IMR-90 (cell line): ENCODE results near the gene DBNDD1. TPM values are rescaled to one million over a fixed set of nuclear protein-coding genes. Genes with fewer than 3 reads are reported as not detected.

Experiments used
- ATAC-seq: fragments of 200-7000 bp; cut with Tn5 transposase; 2 replicates; pipeline ENCODE4 v1.9.1; 2020; ENCODE audit warnings: low read depth, mild to moderate bottlenecking, moderate library complexity
- BruUV-seq: library from RNA; stranded (reverse); fragments of 400-500 nt; replicated peaks from 2 replicates; lab custom pipeline; 2021; lab: Mats Ljungman, UMichigan
- CTCF ChIA-PET: fragments of 300-600 bp; formaldehyde crosslinking; extraction: SDS; loops from one replicate; lab custom pipeline; 2021; ENCODE audit warnings: antibody characterized with exemption; lab: Yijun Ruan, JAX
- POLR2A ChIA-PET: fragments of 300-600 bp; sonication (Branson Sonifier 250); formaldehyde crosslinking; loops from one replicate; lab custom pipeline; 2022; ENCODE audit warnings: antibody characterized with exemption; ENCODE audit not compliant: unreplicated experiment; lab: Charles Lee
- DNase-seq: peaks from one replicate; pipeline ENCODE4 v3.0.0; 2013
- H2AFZ ChIP-seq: replicated peaks from 2 replicates; pipeline ENCODE3; 2013; ENCODE audit warnings: low read length, mild to moderate bottlenecking; ENCODE audit not compliant: poor library complexity
- H2AK5ac ChIP-seq: 2 replicates; pipeline ENCODE4 v1.6.1; 2013; ENCODE audit warnings: low read depth, low read length, inconsistent platforms
- H2AK9ac ChIP-seq: replicated peaks from 2 replicates; pipeline ENCODE3; 2013; ENCODE audit warnings: mild to moderate bottlenecking, low read depth, low read length, moderate library complexity; ENCODE audit not compliant: poor library complexity
- H2BK120ac ChIP-seq: 2 replicates; pipeline ENCODE4 v1.6.1; 2013; ENCODE audit warnings: low read depth, low read length, inconsistent platforms
- H2BK15ac ChIP-seq: 3 replicates; pipeline ENCODE4 v1.6.1; 2013; ENCODE audit warnings: low read depth, low read length, inconsistent platforms
- H2BK20ac ChIP-seq: 2 replicates; pipeline ENCODE4 v1.6.1; 2013; ENCODE audit warnings: low read depth, mild to moderate bottlenecking, inconsistent platforms, low read length, moderate library complexity
- H2BK5ac ChIP-seq: 2 replicates; pipeline ENCODE4 v1.6.1; 2013; ENCODE audit warnings: mild to moderate bottlenecking, low read depth, low read length, inconsistent platforms; ENCODE audit not compliant: poor library complexity, severe bottlenecking
- H3K14ac ChIP-seq: replicated peaks from 2 replicates; pipeline ENCODE4 v1.6.1; 2013; ENCODE audit warnings: low read depth, low read length, inconsistent platforms
- H3K18ac ChIP-seq: 2 replicates; pipeline ENCODE4 v1.6.1; 2013; ENCODE audit warnings: low read depth, low read length, control low read depth
- H3K23ac ChIP-seq: 2 replicates; pipeline ENCODE4 v1.6.1; 2013; ENCODE audit warnings: low read depth, low read length, inconsistent platforms
- H3K27ac ChIP-seq: 2 replicates; pipeline ENCODE4 v1.5.1; 2013; ENCODE audit warnings: mild to moderate bottlenecking, control low read depth, low read length; ENCODE audit not compliant: insufficient read depth
- H3K27me3 ChIP-seq: 2 replicates; pipeline ENCODE4 v1.6.1; 2013; ENCODE audit warnings: low read length; ENCODE audit not compliant: control insufficient read depth, insufficient read depth
- H3K36me3 ChIP-seq: 2 replicates; pipeline ENCODE4 v1.6.1; 2013; ENCODE audit warnings: low read length, mixed read lengths; ENCODE audit not compliant: control insufficient read depth, insufficient read depth
- H3K4ac ChIP-seq: 2 replicates; pipeline ENCODE4 v1.6.1; 2013; ENCODE audit warnings: low read depth, low read length, inconsistent platforms
- H3K4me1 ChIP-seq: 2 replicates; pipeline ENCODE4 v1.6.1; 2013; ENCODE audit warnings: low read length, mixed read lengths; ENCODE audit not compliant: control insufficient read depth, insufficient read depth
- H3K4me2 ChIP-seq: 2 replicates; pipeline ENCODE4 v1.6.1; 2013; ENCODE audit warnings: low read depth, mild to moderate bottlenecking, control low read depth, low read length, moderate library complexity
- H3K4me3 ChIP-seq: 2 replicates; pipeline ENCODE4 v1.5.1; 2013; ENCODE audit warnings: low read depth, mild to moderate bottlenecking, control low read depth, low read length, moderate library complexity; ENCODE audit not compliant: insufficient read depth
- H3K56ac ChIP-seq: 2 replicates; pipeline ENCODE4 v1.6.1; 2013; ENCODE audit warnings: low read length, inconsistent platforms; ENCODE audit not compliant: insufficient read depth; ENCODE audit errors: extremely low read depth
- H3K79me1 ChIP-seq, 2 experiments: 2 replicates each; pipeline ENCODE4 v1.6.1; 2013; ENCODE audit warnings: low read length in 2 of 2, inconsistent platforms in 1 of 2, low read depth in 1 of 2
- H3K9ac ChIP-seq: 2 replicates; pipeline ENCODE4 v1.6.1; 2013; ENCODE audit warnings: low read depth, low read length, control low read depth
- H3K9me1 ChIP-seq: 2 replicates; pipeline ENCODE4 v1.6.1; 2013; ENCODE audit warnings: low read length, inconsistent platforms; ENCODE audit not compliant: insufficient read depth
- H3K9me3 ChIP-seq: 2 replicates; pipeline ENCODE4 v1.6.1; 2013; ENCODE audit warnings: low read length; ENCODE audit not compliant: control insufficient read depth, insufficient read depth
- H4K20me1 ChIP-seq: 2 replicates; pipeline ENCODE4 v1.6.1; 2013; ENCODE audit warnings: low read length, inconsistent platforms; ENCODE audit not compliant: insufficient read depth
- H4K5ac ChIP-seq: 2 replicates; pipeline ENCODE4 v1.6.1; 2013; ENCODE audit warnings: mild to moderate bottlenecking, low read depth, low read length, control low read depth
- H4K8ac ChIP-seq, 2 experiments: 2 replicates each; pipeline ENCODE4 v1.6.1; 2013; ENCODE audit warnings: low read depth in 2 of 2, low read length in 2 of 2, control low read depth in 1 of 2, inconsistent platforms in 1 of 2
- H4K91ac ChIP-seq: 2 replicates; pipeline ENCODE4 v1.6.1; 2013; ENCODE audit warnings: low read depth, low read length, inconsistent platforms; ENCODE audit not compliant: insufficient read depth
- CTCF ChIP-seq: conservative IDR thresholded peaks from 2 replicates; pipeline ENCODE4 v1.5.1; 2012; ENCODE audit warnings: mild to moderate bottlenecking, low read depth, low read length, improper control_type of control experiment
- WGBS, 2 experiments: methylation state at CpG; one replicate each; pipeline versions ENCODE4 v1.1.5 to v1.1.7; 2013; ENCODE audit warnings: missing lambda C conversion rate in 2 of 2; ENCODE audit not compliant: insufficient read length in 1 of 2; ENCODE audit errors: extremely low coverage in 2 of 2; 5-methylcytosine and 5-hydroxymethylcytosine counted together
- dilution Hi-C: fragments of 300-500 bp; cut with HindIII; formaldehyde crosslinking; loops from one replicate; pipeline ENCODE4 v1.14.3; 2018; ENCODE audit warnings: low sequenced_read_pairs; ENCODE audit not compliant: unreplicated experiment
- in situ Hi-C: fragments of 300-500 bp; cut with MboI; formaldehyde crosslinking; loops from 3 replicates; pipeline ENCODE4 v1.14.3; 2019; ENCODE audit warnings: low sequenced_read_pairs, inconsistent platforms, mixed read lengths
- intact Hi-C: fragments of 100-400 bp; cut with micrococcal nuclease; formaldehyde crosslinking; loops from 2 replicates; pipeline ENCODE4 v1.10.0; 2022
- polyA plus RNA-seq, 3 experiments: library from polyadenylated mRNA; depleted of rRNA; stranded (reverse); fragments of >200 nt; gene quantifications; 2 replicates each; pipeline ENCODE4 v1.2.3, GENCODE V29; 2012; ENCODE audit warnings: low replicate concordance in 1 of 3
- total RNA-seq: library from RNA; depleted of rRNA; stranded (reverse); fragments of >200 nt; gene quantifications from 2 replicates; pipeline ENCODE4 v1.2.3, GENCODE V29; 2012

The DBNDD1 gene
- total and polyA plus RNA-seq, 2 of the 4 experiments (the other 2 are of a cell fraction): 3.4 to 23.0 TPM

DNA sequence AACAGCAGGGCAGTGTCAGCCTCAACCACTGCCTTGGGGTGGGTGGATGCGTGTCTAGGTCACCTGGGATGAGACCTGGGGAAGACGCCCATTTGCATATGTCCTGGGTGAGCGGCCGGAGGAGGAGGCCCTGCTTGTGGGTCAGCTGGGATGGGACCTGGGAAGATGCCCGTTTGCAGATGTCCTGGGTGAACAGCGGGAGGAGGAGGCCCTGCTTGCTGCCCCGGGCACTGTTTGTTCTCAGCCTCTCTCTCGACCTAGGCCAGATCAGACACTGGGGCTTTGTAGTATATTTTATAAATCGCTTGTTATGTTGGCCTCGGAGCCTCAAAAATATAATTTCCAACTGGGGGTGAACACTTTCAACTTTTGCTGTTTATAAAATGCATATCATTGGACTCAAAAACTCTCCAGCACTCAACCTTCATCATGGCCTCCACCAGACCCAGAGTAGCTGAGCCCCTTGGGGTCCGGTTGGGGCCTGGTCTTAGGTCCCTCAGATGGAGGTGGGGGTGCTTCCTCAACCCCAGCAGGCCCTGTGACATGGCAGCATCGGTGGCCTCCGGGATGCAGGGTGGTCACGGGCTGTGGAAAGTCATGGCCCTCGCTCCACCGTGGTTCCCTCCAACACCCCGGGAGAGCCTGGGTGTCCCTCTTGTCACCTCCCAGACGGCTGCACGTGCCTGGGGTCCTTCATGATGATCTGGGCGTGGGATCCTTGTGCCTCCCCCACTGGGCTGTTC lies 17.3 kb downstream of the DBNDD1 start:
- Histone ChIP-seq H3K18ac (no peak overlapping the region), H4K91ac (no peak overlapping the region), H3K27ac (no peak overlapping the region), H4K8ac (no peak overlapping the region), H2BK120ac (no peak overlapping the region), H3K27me3 (no peaks in the 10 kb centered on the region), H3K36me3 (peaks cover 11% of the 10 kb centered on the region), H3K14ac (no peak overlapping the region), H2AFZ (no peak overlapping the region), H3K79me1 (peaks cover 4 to 13% of the 10 kb centered on the region in 2 experiments; a peak in 3 of 4 replicates), H2BK15ac (no peak overlapping the region), H3K23ac (no peak overlapping the region), H2BK20ac (no peak overlapping the region), H3K4ac (no peak overlapping the region), H3K9me1 (0 out of 2 replicates have a peak, but pooled peaks cover 4% of the 10 kb centered on the region), H3K56ac (no peak overlapping the region), H3K4me2 (no peak overlapping the region), H4K5ac (no peak overlapping the region), H4K20me1 (no peaks in the 10 kb centered on the region), H2AK9ac (no peak overlapping the region), H2AK5ac (no peak overlapping the region), H3K9ac (no peak overlapping the region), H3K4me3 (no peak overlapping the region), H3K9me3 (no peaks in the 10 kb centered on the region), H2BK5ac (no peak overlapping the region), H3K4me1 (no peaks in the 10 kb centered on the region)
- ChIA-PET CTCF (no interaction called here), POLR2A (no interaction called here)
- no TSS peak for BruUV-seq
- intact Hi-C loops (no loop called here), dilution Hi-C loops (no loop called here), in situ Hi-C loops (no loop called here)
- DNase-seq: no peak
- no peak for ATAC-seq
- 74% methylated on average over 6 of the region's 20 CpGs; no CpG with 5 or more reads in 1 of the 2 experiments for WGBS, 2 experiments
- no peak for TF ChIP-seq CTCF
